Erythroblast (primary cell): ENCODE data around the gene RAD51D.

Source experiments
- GATA1 ChIP-seq: IDR thresholded peaks from 2 replicates; pipeline ENCODE4 v1.6.1; 2011; ENCODE audit warnings: low read depth, mild to moderate bottlenecking, control low read depth, low read length, moderate library complexity
- POLR2A ChIP-seq: IDR thresholded peaks from 2 replicates; pipeline ENCODE4 v1.6.1; 2011; ENCODE audit warnings: mild to moderate bottlenecking, low read length

GRCh38 chr17:35167666-35168065, 48.0 kb upstream of the RAD51D start:
- no peak for TF ChIP-seq POLR2A
- no peak for TF ChIP-seq GATA1
